Calu3 (cell line): ENCODE measurements around the gene OSBPL5. TPM values are rescaled to one million over a fixed set of nuclear protein-coding genes. Genes with fewer than 3 reads are reported as not detected.

Source experiments
- BruUV-seq: library from RNA; stranded (reverse); fragments of 400-500 nt; replicated peaks from 2 replicates; lab custom pipeline; 2021; lab: Mats Ljungman, UMichigan
- CTCF ChIA-PET: fragments of 300-600 bp; sonication (Branson Sonifier 250); formaldehyde crosslinking; loops from one replicate; lab custom pipeline; 2022; ENCODE audit warnings: antibody characterized with exemption; lab: Charles Lee
- DNase-seq: peaks from one replicate; pipeline ENCODE4 v3.0.0; 2022
- H3K27ac Mint-ChIP-seq: one replicate; pipeline ENCODE4 v1.8.0; 2022; ENCODE audit warnings: mixed read lengths; ENCODE audit not compliant: unreplicated experiment
- H3K27me3 Mint-ChIP-seq: one replicate; pipeline ENCODE4 v1.8.0; 2022; ENCODE audit warnings: mixed read lengths; ENCODE audit not compliant: unreplicated experiment
- H3K36me3 Mint-ChIP-seq: one replicate; pipeline ENCODE4 v1.8.0; 2022; ENCODE audit warnings: mild to moderate bottlenecking, moderate library complexity, mixed read lengths; ENCODE audit not compliant: insufficient read depth, unreplicated experiment
- H3K4me1 Mint-ChIP-seq: one replicate; pipeline ENCODE4 v1.8.0; 2022; ENCODE audit warnings: mild to moderate bottlenecking, low read depth, mixed read lengths; ENCODE audit not compliant: unreplicated experiment
- H3K4me3 Mint-ChIP-seq: one replicate; pipeline ENCODE4 v1.8.0; 2022; ENCODE audit warnings: mild to moderate bottlenecking, low read depth, moderate library complexity, mixed read lengths; ENCODE audit not compliant: unreplicated experiment
- H3K9me3 Mint-ChIP-seq: one replicate; pipeline ENCODE4 v1.8.0; 2022; ENCODE audit warnings: low read depth, mixed read lengths; ENCODE audit not compliant: unreplicated experiment
- intact Hi-C: fragments of 100-400 bp; cut with micrococcal nuclease; formaldehyde crosslinking; loops from one replicate; pipeline ENCODE4 v1.10.0; 2022; ENCODE audit not compliant: unreplicated experiment
- total RNA-seq: library from RNA; stranded (reverse); gene quantifications from 2 replicates; pipeline ENCODE4 v1.2.3, GENCODE V29; 2022
- TF ChIP-seq, protein P1 (sequence below): fragments of 200-600 bp; IDR thresholded peaks from one replicate; pipeline ENCODE4 v1.8.0; 2022; ENCODE audit warnings: antibody characterized with exemption; ENCODE audit not compliant: unreplicated experiment

Gene OSBPL5
- total RNA-seq, 1 experiment from 2014 or later, result 7.1 TPM

DNA sequence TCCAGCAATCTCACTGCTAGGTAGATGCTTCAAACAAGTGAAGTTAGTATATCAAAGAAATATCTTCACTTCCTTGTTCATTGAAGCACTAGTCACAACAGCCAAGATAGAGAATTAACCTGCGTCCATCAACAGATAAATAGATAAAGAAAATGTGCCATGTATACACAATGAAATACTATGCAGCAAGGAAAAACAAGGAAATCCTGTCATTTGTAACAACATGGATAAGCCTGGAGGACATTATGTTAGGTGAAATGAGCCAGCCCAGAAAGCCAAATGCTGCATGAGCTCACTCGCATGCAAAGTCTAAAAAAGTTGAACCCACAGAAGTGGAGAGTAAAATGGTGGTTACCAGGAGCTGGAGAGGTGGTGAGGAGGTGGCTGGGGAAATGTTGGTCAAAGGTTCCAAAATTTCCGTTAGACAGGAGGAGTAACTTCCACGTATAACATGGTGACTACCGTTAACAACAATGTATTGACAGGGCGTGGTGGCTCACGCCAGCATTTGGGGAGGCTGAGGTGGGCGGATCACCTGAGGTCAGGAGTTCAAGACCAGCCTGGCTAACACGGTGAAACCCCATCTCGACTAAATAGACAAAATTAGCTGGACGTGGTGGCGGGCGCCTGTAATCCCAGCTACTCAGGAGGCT is 84.3 kb downstream of the OSBPL5 start:
- intact Hi-C loops, result no loop called here
- Mint-ChIP-seq H3K9me3 (no peaks in the 10 kb centered on the region), H3K4me1 (peaks cover 7% of the 10 kb centered on the region), H3K27me3 (peaks cover 40% of the 10 kb centered on the region), H3K36me3 (no peaks in the 10 kb centered on the region), H3K27ac (no peak overlapping the region), H3K4me3 (no peak overlapping the region)
- no TSS peak for BruUV-seq
- TF ChIP-seq, protein P1, sequence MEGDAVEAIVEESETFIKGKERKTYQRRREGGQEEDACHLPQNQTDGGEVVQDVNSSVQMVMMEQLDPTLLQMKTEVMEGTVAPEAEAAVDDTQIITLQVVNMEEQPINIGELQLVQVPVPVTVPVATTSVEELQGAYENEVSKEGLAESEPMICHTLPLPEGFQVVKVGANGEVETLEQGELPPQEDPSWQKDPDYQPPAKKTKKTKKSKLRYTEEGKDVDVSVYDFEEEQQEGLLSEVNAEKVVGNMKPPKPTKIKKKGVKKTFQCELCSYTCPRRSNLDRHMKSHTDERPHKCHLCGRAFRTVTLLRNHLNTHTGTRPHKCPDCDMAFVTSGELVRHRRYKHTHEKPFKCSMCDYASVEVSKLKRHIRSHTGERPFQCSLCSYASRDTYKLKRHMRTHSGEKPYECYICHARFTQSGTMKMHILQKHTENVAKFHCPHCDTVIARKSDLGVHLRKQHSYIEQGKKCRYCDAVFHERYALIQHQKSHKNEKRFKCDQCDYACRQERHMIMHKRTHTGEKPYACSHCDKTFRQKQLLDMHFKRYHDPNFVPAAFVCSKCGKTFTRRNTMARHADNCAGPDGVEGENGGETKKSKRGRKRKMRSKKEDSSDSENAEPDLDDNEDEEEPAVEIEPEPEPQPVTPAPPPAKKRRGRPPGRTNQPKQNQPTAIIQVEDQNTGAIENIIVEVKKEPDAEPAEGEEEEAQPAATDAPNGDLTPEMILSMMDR, result no peak
- CTCF ChIA-PET, result no interaction called here
- DNase-seq, result no peak

DNA sequence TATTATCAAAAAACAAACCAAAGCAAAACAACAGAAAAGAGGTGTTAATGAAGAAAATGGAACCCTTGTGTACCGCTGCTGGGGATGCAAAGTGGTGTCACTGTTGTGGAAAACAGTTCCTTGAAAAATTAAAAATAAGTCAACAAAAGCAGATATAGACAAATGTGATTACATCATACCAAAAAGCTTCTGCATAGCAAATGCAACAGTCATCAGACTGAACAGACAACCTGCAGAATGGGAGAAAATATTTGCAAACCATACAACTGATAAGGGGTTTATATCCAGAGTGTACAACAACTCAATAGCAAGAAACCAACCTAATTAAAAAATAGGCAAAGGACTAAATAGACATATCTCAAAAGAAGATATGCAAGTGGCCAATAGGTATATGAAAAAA is 85.0 kb downstream of the OSBPL5 start:
- no peak overlapping the region for H3K27ac Mint-ChIP-seq
- no peak for DNase-seq
- no peaks in the 10 kb centered on the region for H3K9me3 Mint-ChIP-seq
- peaks cover 7% of the 10 kb centered on the region for H3K4me1 Mint-ChIP-seq
- TF ChIP-seq, protein P1, result no peak
- peaks cover 33% of the 10 kb centered on the region for H3K27me3 Mint-ChIP-seq
- no peaks in the 10 kb centered on the region for H3K36me3 Mint-ChIP-seq
- intact Hi-C loops, result no loop called here
- H3K4me3 Mint-ChIP-seq, result no peak overlapping the region
- BruUV-seq, result no TSS peak
- CTCF ChIA-PET, result no interaction called here

DNA sequence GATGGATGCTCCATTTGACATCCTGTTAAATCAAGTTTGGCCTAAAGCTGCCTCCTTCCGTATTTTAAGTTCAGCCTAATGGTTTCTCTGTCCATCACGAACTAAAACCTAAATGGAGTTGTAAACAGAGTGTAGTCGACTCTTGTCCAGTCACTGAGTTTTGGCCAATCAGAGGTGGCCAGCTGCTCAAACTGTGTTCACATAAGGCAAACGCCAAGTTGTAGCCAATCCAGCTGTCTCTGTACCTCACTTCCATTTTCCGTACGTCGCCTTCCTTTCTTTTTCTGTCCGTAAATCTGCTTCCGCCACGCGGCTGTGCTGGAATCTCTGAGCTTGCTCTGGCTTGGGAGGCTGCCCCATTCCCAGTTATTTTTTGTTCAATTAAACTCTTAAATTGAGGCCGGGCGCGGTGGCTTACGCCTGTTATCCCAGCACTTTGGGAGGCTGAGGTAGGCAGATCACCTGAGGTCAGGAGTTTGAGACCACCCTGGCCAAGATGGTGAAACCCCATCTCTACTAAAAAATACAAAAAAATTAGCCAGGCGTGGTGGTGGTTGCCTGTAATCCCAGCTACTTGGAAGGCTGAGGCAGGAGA is 87.2 kb downstream of the OSBPL5 start:
- H3K4me3 Mint-ChIP-seq, result no peak overlapping the region
- CTCF ChIA-PET, result interaction anchor here (1.1 kb wide), 1 partner anchor 13 kb away, joined by 3 read pairs; no protein-coding TSS in a partner anchor

DNA sequence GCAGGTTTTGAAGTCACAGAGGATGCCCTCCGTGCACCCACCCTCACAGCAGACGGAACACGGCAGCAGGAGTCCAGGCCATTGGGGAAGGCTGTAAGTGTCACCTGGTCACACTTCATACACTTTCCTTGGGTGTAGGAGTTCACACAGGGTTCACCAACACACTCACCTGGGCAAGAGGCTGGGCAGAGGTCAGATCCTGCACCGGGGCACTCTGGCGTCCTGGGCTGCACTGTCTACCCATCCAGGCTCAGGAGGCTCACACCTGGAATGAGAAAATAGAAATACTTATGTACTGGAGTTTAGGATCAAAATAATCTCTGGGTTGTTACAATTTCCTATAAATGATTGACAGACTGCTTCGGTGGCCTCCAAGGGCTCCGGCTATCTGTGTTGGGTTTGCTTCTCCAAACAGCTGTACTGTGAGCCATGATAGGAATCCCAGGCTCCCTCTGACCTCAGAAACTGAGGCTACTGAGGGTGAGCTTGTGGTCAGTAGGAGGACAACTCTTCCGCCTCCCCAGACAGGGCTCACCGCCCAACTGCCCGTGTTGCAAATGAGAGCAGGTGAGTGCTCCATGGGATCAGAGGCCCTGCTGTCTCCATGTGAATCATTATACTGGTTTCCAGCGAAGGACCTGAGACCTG is 87.8 kb downstream of the OSBPL5 start:
- peaks cover 7% of the 10 kb centered on the region for H3K4me1 Mint-ChIP-seq
- no peak overlapping the region for H3K4me3 Mint-ChIP-seq
- no peaks in the 10 kb centered on the region for H3K36me3 Mint-ChIP-seq
- H3K27ac Mint-ChIP-seq, result no peak overlapping the region
- H3K9me3 Mint-ChIP-seq, result no peaks in the 10 kb centered on the region
- intact Hi-C loops, result no loop called here
- H3K27me3 Mint-ChIP-seq, result peaks cover 37% of the 10 kb centered on the region
- TF ChIP-seq, protein P1, result no peak
- CTCF ChIA-PET, result interaction anchor here (1.1 kb wide), 1 partner anchor 14 kb away, joined by 3 read pairs; no protein-coding TSS in a partner anchor
- DNase-seq, result no peak
- no TSS peak for BruUV-seq

More for the DNA sequence above, 87.2 kb downstream of the OSBPL5 start:
- Mint-ChIP-seq H3K4me1 (peaks cover 7% of the 10 kb centered on the region), H3K27ac (no peak overlapping the region), H3K9me3 (no peaks in the 10 kb centered on the region), H3K36me3 (no peaks in the 10 kb centered on the region), H3K27me3 (peaks cover 33% of the 10 kb centered on the region)
- no peak for DNase-seq
- intact Hi-C loops, result no loop called here
- TF ChIP-seq, protein P1, result no peak
- BruUV-seq, result no TSS peak
